ENCODE results near the gene MARCHF9.

The MARCHF9 gene

DNA sequence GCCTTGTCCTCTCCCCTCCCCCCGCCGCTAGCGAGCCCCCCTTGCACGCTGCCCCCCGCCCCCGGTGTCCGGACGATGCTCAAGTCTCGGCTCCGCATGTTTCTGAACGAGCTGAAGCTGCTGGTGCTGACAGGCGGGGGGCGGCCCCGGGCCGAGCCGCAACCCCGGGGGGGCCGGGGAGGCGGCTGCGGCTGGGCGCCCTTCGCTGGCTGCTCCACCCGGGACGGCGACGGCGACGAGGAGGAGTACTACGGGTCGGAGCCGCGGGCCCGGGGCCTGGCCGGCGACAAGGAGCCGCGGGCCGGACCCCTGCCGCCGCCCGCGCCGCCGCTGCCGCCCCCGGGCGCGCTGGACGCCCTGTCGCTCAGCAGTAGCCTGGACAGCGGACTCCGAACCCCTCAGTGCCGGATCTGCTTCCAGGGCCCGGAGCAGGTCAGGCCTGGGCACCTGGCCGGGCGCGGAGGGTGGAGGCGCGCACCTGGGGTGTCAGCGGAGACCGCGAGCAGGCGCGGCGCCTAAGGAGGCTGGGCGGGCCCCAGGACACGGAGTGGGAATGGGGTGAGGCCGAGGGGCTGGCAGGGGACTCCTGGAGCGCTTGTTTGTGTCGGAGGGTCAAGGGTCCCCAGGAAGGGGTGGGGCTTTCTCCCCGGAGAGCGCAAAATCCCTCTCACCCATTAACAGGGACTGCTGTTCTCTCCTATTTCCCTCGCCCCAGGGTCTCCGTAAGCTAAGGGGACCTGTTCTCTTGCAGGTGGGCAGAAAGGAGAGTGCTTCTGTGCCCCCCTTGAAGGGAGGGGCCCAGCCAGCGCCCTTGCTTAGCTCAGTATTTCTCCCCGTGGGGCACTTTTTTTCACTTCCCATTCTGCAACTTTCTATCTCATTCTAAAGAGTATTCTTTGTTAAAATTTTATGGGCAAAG is 810 bp downstream of the MARCHF9 start:
- peak overlapping the region in 2 of 3 experiments; percentile 7 to 77 for H3K27ac Mint-ChIP-seq
- H3K36me3 Mint-ChIP-seq (ENCODE audit: low read depth), result peaks cover 30% of the 10 kb centered on the region
- peak overlapping the region; percentile 80 to 88 (median 82) for H3K4me3 Mint-ChIP-seq
- TF ChIP-seq, protein P1, sequence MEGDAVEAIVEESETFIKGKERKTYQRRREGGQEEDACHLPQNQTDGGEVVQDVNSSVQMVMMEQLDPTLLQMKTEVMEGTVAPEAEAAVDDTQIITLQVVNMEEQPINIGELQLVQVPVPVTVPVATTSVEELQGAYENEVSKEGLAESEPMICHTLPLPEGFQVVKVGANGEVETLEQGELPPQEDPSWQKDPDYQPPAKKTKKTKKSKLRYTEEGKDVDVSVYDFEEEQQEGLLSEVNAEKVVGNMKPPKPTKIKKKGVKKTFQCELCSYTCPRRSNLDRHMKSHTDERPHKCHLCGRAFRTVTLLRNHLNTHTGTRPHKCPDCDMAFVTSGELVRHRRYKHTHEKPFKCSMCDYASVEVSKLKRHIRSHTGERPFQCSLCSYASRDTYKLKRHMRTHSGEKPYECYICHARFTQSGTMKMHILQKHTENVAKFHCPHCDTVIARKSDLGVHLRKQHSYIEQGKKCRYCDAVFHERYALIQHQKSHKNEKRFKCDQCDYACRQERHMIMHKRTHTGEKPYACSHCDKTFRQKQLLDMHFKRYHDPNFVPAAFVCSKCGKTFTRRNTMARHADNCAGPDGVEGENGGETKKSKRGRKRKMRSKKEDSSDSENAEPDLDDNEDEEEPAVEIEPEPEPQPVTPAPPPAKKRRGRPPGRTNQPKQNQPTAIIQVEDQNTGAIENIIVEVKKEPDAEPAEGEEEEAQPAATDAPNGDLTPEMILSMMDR (IDR thresholded peaks at IDR 0.05; ENCODE audit: unreplicated experiment in 3 of 3), result no peak
- H3K4me1 Mint-ChIP-seq, result peaks cover 46% of the 10 kb centered on the region
- no peaks in the 10 kb centered on the region for H3K9me3 Mint-ChIP-seq
- peaks cover 61% of the 10 kb centered on the region for H3K27me3 Mint-ChIP-seq (ENCODE audit: low read depth)

DNA sequence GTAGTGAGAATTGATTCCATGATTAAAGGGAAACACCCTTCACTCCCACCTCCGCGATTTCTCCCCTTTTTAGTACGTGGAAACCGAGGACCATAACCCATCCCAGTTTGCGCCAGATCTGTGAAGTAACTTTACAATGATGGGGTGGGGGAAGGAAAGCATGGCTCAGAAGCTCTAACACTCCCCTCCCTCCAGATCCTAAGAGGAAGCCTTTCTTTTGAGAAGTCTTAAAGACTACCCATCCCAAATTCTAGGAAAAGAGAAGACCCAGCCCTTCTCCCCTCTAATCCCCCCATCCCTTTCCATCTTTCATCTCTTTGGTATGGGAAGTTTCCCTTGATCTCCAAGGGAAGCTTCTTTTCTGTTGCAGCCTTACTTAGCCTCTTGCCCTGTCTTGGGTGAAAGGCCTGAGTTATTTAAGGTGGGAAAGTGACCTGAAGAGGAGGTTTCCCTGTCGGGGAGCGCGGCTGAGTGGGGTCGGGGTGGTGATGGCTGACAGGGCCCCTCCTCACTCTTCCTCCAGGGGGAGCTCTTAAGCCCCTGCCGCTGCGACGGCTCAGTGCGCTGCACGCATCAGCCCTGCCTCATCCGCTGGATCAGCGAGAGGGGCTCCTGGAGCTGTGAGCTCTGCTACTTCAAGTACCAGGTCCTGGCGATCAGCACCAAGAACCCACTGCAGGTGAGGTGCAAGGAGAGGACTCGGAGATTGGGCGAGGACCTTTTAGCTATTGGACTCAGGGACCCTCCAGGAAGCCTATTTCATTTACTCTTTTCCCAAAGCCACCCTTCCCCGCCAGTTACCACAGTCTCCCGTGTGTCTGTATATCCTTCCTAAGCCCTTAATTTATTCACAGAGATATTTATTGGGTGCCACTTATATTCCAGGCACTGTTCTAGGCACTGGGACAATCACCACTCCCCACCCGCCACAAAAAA is 1.8 kb downstream of the MARCHF9 start:
- TF ChIP-seq, protein P1 (IDR thresholded peaks at IDR 0.05; ENCODE audit: unreplicated experiment in 3 of 3), result peak; percentile 44 to 67 (median 48)
- Mint-ChIP-seq H3K36me3 (ENCODE audit: low read depth) (peaks cover 20% of the 10 kb centered on the region), H3K4me1 (peaks cover 38% of the 10 kb centered on the region), H3K4me3 (peak overlapping the region; percentile 80 to 88 (median 82)), H3K9me3 (no peaks in the 10 kb centered on the region), H3K27ac (peak overlapping the region in 2 of 3 experiments; percentile 7 to 77), H3K27me3 (ENCODE audit: low read depth) (peaks cover 70% of the 10 kb centered on the region)

DNA sequence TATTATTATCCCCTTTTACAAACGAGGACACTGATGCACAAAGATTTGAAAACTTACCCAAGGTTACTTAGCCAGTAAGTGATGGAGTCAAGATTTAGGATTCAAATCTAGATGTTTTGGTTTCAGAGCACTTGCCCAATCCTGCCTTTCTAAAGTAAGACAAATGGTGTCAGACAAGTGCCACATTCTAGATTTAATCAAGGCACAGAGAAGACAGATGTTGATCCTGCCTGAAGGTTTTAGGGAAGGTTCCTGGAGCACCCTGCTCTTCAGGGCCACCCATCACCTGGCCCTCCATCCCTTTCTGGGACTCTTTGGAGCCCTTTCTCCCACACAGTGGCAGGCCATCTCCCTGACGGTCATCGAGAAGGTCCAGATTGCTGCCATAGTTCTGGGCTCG is 2.9 kb downstream of the MARCHF9 start:
- peaks cover 16% of the 10 kb centered on the region for H3K36me3 Mint-ChIP-seq (ENCODE audit: low read depth)
- no peak overlapping the region for H3K27ac Mint-ChIP-seq
- H3K4me3 Mint-ChIP-seq, result peak overlapping the region; percentile 56 to 77 (median 69)
- TF ChIP-seq, protein P1 (IDR thresholded peaks at IDR 0.05; ENCODE audit: unreplicated experiment in 3 of 3), result no peak
- H3K9me3 Mint-ChIP-seq, result no peaks in the 10 kb centered on the region
- peaks cover 76% of the 10 kb centered on the region for H3K27me3 Mint-ChIP-seq (ENCODE audit: low read depth)
- peaks cover 29% of the 10 kb centered on the region for H3K4me1 Mint-ChIP-seq

DNA sequence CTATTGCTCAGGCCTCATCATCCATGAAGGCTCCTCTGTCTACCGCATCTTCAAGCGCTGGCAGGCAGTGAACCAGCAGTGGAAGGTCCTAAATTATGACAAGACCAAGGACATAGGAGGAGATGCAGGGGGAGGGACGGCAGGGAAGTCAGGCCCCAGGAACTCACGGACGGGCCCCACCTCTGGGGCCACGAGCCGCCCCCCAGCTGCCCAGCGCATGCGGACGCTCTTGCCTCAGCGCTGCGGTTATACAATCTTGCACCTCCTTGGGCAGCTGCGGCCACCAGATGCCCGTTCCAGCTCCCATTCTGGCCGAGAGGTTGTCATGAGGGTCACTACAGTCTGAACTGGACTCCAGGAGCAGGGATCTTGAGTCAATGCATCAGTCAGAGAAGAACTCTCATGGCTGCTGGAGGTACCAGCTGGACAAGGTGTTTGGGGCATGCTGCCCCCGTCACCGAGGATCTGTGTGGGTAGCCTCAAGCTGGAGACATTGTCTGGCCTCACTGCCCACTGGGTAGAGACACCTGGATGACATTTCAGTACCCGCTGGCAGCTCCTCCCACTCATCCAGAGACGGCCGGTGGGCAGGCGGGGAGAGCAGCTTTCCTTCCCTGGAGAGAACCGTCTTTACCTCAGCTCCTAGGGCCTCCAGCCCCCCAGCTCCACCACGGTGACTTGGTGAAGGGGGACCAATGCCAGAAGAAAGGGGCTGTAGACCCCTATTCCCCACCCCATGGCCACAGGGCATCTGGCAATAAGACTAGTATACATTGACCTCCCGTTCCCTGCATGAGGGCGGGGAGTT is 3.9 kb downstream of the MARCHF9 start:
- H3K27ac Mint-ChIP-seq, result no peak overlapping the region
- peaks cover 19% of the 10 kb centered on the region for H3K4me1 Mint-ChIP-seq
- peaks cover 16% of the 10 kb centered on the region for H3K36me3 Mint-ChIP-seq (ENCODE audit: low read depth)
- H3K9me3 Mint-ChIP-seq, result no peaks in the 10 kb centered on the region
- peaks cover 78% of the 10 kb centered on the region for H3K27me3 Mint-ChIP-seq (ENCODE audit: low read depth)
- TF ChIP-seq, protein P1 (IDR thresholded peaks at IDR 0.05; ENCODE audit: unreplicated experiment in 3 of 3), result no peak
- peak overlapping the region; percentile 56 to 77 (median 69) for H3K4me3 Mint-ChIP-seq

DNA sequence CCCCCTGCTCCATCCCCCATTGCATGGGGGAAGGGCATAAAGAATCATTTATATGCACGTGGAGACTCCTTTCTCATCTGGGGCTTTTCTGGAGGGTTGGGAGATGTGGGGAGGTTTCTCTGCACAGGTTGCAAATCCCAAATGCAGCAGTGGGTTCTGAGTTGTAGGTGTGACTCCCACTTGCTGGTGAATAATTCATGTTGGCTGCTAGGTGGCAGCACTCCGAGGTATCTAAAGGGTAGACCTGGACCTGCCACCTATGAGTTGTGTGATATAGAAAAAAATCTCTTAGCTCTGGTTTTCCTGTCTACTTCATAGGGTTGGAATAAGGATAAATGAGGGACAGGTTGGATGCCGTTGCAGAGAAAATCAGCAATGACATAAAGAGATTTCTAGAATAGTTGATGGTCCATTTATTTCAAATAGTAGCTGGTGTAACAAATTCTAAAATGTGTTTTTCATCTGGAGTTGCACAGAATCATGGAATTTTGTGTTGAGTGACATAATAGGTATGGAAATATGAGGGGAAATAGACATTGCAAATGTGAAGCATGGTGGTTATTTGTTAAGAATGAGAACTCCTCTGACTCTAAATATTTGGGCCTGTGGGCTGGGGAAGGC is 4.6 kb downstream of the MARCHF9 start:
- TF ChIP-seq, protein P1 (IDR thresholded peaks at IDR 0.05; ENCODE audit: unreplicated experiment in 3 of 3), result peak in 2 of 3 experiments; percentile 37 to 48
- Mint-ChIP-seq H3K4me1 (peaks cover 12% of the 10 kb centered on the region), H3K36me3 (ENCODE audit: low read depth) (peaks cover 16% of the 10 kb centered on the region), H3K27me3 (ENCODE audit: low read depth) (peaks cover 78% of the 10 kb centered on the region), H3K9me3 (no peaks in the 10 kb centered on the region), H3K4me3 (peak overlapping the region; percentile 59 to 76 (median 72)), H3K27ac (no peak overlapping the region)
